K562 (cell line): ENCODE data around the gene RFC5. TPM values are rescaled to one million over a fixed set of nuclear protein-coding genes. Genes with fewer than 3 reads are reported as not detected.

Experiments used
- CC2D1A ChIP-seq: fragments of 450-650 bp; IDR thresholded peaks from 2 replicates; pipeline ENCODE4 v1.6.1; 2017; ENCODE audit warnings: mild to moderate bottlenecking
- CCAR2 ChIP-seq: fragments of 200-400 bp; formaldehyde crosslinking; IDR thresholded peaks from 2 replicates; pipeline ENCODE4 v1.6.1; 2017; ENCODE audit warnings: mild to moderate bottlenecking, low read depth, low read length
- CREBBP ChIP-seq: IDR thresholded peaks from one replicate; pipeline ENCODE4 v1.6.1; 2012; ENCODE audit warnings: low read depth, mild to moderate bottlenecking, control low read depth, inconsistent platforms, low read length
- HNRNPL ChIP-seq: fragments of 200-400 bp; formaldehyde crosslinking; IDR thresholded peaks from 2 replicates; pipeline ENCODE4 v1.6.1; 2017; ENCODE audit warnings: low read depth, mild to moderate bottlenecking, low read length
- MCM7 ChIP-seq, 2 experiments: fragments of 450-650 bp; IDR thresholded peaks; 2 replicates each; pipeline ENCODE4 v1.6.1; 2016 to 2018
- NFE2 ChIP-seq: IDR thresholded peaks from 2 replicates; pipeline ENCODE4 v1.6.1; 2014; ENCODE audit warnings: antibody characterized with exemption, low read depth
- NFRKB ChIP-seq: fragments of 450-650 bp; IDR thresholded peaks from 2 replicates; pipeline ENCODE4 v1.6.1; 2016; ENCODE audit warnings: low read depth
- POLR2G ChIP-seq: fragments of 200-400 bp; formaldehyde crosslinking; IDR thresholded peaks from 2 replicates; pipeline ENCODE4 v1.6.1; 2017; ENCODE audit warnings: low read depth, mild to moderate bottlenecking, antibody characterized with exemption, low read length, moderate library complexity
- RAD21 ChIP-seq, 2 experiments: fragments of 250-450 bp in 1 of 2; fragments of 450-650 bp in 1 of 2; sonication (Bioruptor Pico) in 1 of 2; formaldehyde crosslinking in 1 of 2; IDR thresholded peaks in 1 of 2; conservative IDR thresholded peaks in 1 of 2; 2 replicates each; pipeline versions ENCODE4 v1.4.0 to v1.8.0; 2020 to 2022; ENCODE audit warnings: mild to moderate bottlenecking in 2 of 2, moderate library complexity in 1 of 2
- RREB1 ChIP-seq: fragments of 250-450 bp; sonication (Bioruptor Pico); IDR thresholded peaks from 2 replicates; pipeline ENCODE4 v1.4.0; 2020
- SMARCA4 ChIP-seq: fragments of 450-650 bp; IDR thresholded peaks from 2 replicates; pipeline ENCODE4 v1.6.1; 2016
- U2AF2 ChIP-seq: fragments of 200-400 bp; formaldehyde crosslinking; optimal IDR thresholded peaks from 2 replicates; pipeline ENCODE3; 2017; ENCODE audit warnings: low read depth, mild to moderate bottlenecking, low read length
- ZNF324 ChIP-seq: fragments of 250-450 bp; sonication (Bioruptor Pico); IDR thresholded peaks from 2 replicates; pipeline ENCODE4 v1.4.0; 2020; ENCODE audit warnings: mild to moderate bottlenecking
- ZNF445 ChIP-seq: fragments of 250-450 bp; sonication (Bioruptor Pico); IDR thresholded peaks from 2 replicates; pipeline ENCODE4 v1.4.0; 2020; ENCODE audit warnings: low read depth, mild to moderate bottlenecking, moderate library complexity
- ZNF639 ChIP-seq, 2 experiments: fragments of 200-800 bp in 1 of 2; sonication (Bioruptor generic) in 1 of 2; sonication (generic) in 1 of 2; formaldehyde crosslinking in 1 of 2; IDR thresholded peaks in 1 of 2; conservative IDR thresholded peaks in 1 of 2; 2 replicates each; pipeline versions ENCODE4 v1.5.0 to v1.6.1; 2016 to 2020; ENCODE audit warnings: missing compliant biosample characterization in 1 of 2, missing genetic modification characterization in 1 of 2, missing genetic modification reagents in 1 of 2
- polyA plus RNA-seq, 8 experiments: library from polyadenylated mRNA; depleted of rRNA in 4 of 8; stranded (reverse) in 5 of 8; unstranded in 3 of 8; fragments of >200 nt; fragmentation: Nextera tagmentation in 2 of 8; fragmentation: Illumina TruSeq in 1 of 8; extraction: Ambion mirVana in 2 of 8; extraction: Trizol in 1 of 8; gene quantifications; 2 replicates each; pipeline versions ENCODE4 v1.2.1 to v1.2.3, GENCODE V29; 2011 to 2014; ENCODE audit warnings: inconsistent platforms in 1 of 8, missing spikeins in 1 of 8
- total RNA-seq, 7 experiments: library from RNA; depleted of rRNA in 6 of 7; stranded (reverse); fragments of >200 nt in 6 of 7; fragmentation: Illumina TruSeq in 2 of 7; extraction: Trizol in 2 of 7; gene quantifications; 2 replicates each; pipeline versions ENCODE4 v1.2.1 to v1.2.3, GENCODE V29; 2011 to 2021; ENCODE audit warnings: low replicate concordance in 1 of 7
- TF ChIP-seq, protein P1 (sequence below), 3 experiments: fragments of 200-800 bp in 1 of 3; sonication (Bioruptor generic) in 1 of 3; sonication (generic) in 1 of 3; formaldehyde crosslinking in 1 of 3; IDR thresholded peaks; 2 replicates each; pipeline versions ENCODE4 v1.6.1 to v1.8.0; 2016 to 2022; ENCODE audit warnings: mild to moderate bottlenecking in 2 of 3, missing compliant biosample characterization in 2 of 3, missing genetic modification characterization in 2 of 3, missing genetic modification reagents in 1 of 3
- TF ChIP-seq, protein P2 (sequence below): fragments of 450-650 bp; IDR thresholded peaks from 2 replicates; pipeline ENCODE4 v1.6.1; 2016; ENCODE audit warnings: mild to moderate bottlenecking

Gene RFC5
- total and polyA plus RNA-seq, 9 of the 15 experiments (the other 6 are each of a cell fraction or from before 2014, with no cell fraction given) = 61.8 to 189 (median 92.9) TPM

- TF ChIP-seq POLR2G (no peak), CCAR2 (no peak), SMARCA4 (peak; percentile 70), MCM7 (IDR thresholded peaks at IDR 0.05) (no peak), NFE2 (peak; percentile 71; the same call in 1 of the 2 replicates), CC2D1A (0 out of 2 replicates have a peak, but pooled peaks have one; percentile 31), ZNF639 (CRISPR knock-in tag; conservative IDR thresholded peaks at IDR 0.05 in 1 of 2, IDR thresholded peaks at IDR 0.05 in 1 of 2) (no peak), RAD21 (CRISPR knock-in tag; conservative IDR thresholded peaks at IDR 0.05 in 1 of 2, IDR thresholded peaks at IDR 0.05 in 1 of 2) (no peak), ZNF445 (CRISPR knock-in tag) (no peak), ZNF324 (CRISPR knock-in tag) (no peak), U2AF2 (no peak), RREB1 (CRISPR knock-in tag) (no peak), HNRNPL (no peak), CREBBP (no peak), NFRKB (no peak)
- TF ChIP-seq, protein P1, sequence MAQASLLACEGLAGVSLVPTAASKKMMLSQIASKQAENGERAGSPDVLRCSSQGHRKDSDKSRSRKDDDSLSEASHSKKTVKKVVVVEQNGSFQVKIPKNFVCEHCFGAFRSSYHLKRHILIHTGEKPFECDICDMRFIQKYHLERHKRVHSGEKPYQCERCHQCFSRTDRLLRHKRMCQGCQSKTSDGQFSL (CRISPR knock-in tag; IDR thresholded peaks at IDR 0.05) = no peak
- TF ChIP-seq, protein P1 (tag; IDR thresholded peaks at IDR 0.05) = no peak
- TF ChIP-seq, protein P2, sequence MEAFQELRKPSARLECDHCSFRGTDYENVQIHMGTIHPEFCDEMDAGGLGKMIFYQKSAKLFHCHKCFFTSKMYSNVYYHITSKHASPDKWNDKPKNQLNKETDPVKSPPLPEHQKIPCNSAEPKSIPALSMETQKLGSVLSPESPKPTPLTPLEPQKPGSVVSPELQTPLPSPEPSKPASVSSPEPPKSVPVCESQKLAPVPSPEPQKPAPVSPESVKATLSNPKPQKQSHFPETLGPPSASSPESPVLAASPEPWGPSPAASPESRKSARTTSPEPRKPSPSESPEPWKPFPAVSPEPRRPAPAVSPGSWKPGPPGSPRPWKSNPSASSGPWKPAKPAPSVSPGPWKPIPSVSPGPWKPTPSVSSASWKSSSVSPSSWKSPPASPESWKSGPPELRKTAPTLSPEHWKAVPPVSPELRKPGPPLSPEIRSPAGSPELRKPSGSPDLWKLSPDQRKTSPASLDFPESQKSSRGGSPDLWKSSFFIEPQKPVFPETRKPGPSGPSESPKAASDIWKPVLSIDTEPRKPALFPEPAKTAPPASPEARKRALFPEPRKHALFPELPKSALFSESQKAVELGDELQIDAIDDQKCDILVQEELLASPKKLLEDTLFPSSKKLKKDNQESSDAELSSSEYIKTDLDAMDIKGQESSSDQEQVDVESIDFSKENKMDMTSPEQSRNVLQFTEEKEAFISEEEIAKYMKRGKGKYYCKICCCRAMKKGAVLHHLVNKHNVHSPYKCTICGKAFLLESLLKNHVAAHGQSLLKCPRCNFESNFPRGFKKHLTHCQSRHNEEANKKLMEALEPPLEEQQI = no peak
These were observed 3.2 kb upstream of the RFC5 start (continued) for GRCh38 chr12:118013283-118013682.
